ENCODE results near the gene SPSB4.

SPSB4 gene

GRCh38 chr3:141096981-141097380 lies 45.8 kb downstream of the SPSB4 start:
- WGBS, 2 experiments (ENCODE audit: insufficient coverage in 2 of 2), result 91 to 100% methylated on average over 2 to 3 of the region's 3 CpGs

GRCh38 chr3:141100112-141100511 lies 49.0 kb downstream of the SPSB4 start:
- WGBS, 2 experiments (ENCODE audit: insufficient coverage in 2 of 2), result 94 to 100% methylated on average over 3 of the region's 3 CpGs
- H3K4me1 ChIP-seq (ENCODE audit: control insufficient read depth, insufficient read depth, low read length, poor library complexity, severe bottlenecking), result peaks cover 2% of the 10 kb centered on the region
- H3K4me3 ChIP-seq (ENCODE audit: extremely low read depth, insufficient read depth, low read length, poor library complexity, severe bottlenecking), result no peak overlapping the region
- no peaks in the 10 kb centered on the region for H3K36me3 ChIP-seq (ENCODE audit: control insufficient read depth, insufficient read depth, low read length)
- H3K27ac ChIP-seq (ENCODE audit: low read depth, low read length, severe bottlenecking), result no peak overlapping the region
- H3K9me3 ChIP-seq (ENCODE audit: control insufficient read depth, low read length), result peaks cover 9% of the 10 kb centered on the region

More at GRCh38 chr3:141096981-141097380, 45.8 kb downstream of the SPSB4 start:
- Histone ChIP-seq H3K36me3 (ENCODE audit: control insufficient read depth, insufficient read depth, low read length) (no peaks in the 10 kb centered on the region), H3K4me1 (ENCODE audit: control insufficient read depth, insufficient read depth, low read length, poor library complexity, severe bottlenecking) (no peaks in the 10 kb centered on the region), H3K9me3 (ENCODE audit: control insufficient read depth, low read length) (peaks cover 9% of the 10 kb centered on the region), H3K4me3 (ENCODE audit: extremely low read depth, insufficient read depth, low read length, poor library complexity, severe bottlenecking) (no peak overlapping the region), H3K27ac (ENCODE audit: low read depth, low read length, severe bottlenecking) (no peak overlapping the region)

GRCh38 chr3:141100531-141101320 lies 49.6 kb downstream of the SPSB4 start:
- Histone ChIP-seq H3K4me1 (ENCODE audit: control insufficient read depth, insufficient read depth, low read length, poor library complexity, severe bottlenecking) (peaks cover 3% of the 10 kb centered on the region), H3K4me3 (ENCODE audit: extremely low read depth, insufficient read depth, low read length, poor library complexity, severe bottlenecking) (no peak overlapping the region), H3K36me3 (ENCODE audit: control insufficient read depth, insufficient read depth, low read length) (no peaks in the 10 kb centered on the region), H3K27ac (ENCODE audit: low read depth, low read length, severe bottlenecking) (no peak overlapping the region), H3K9me3 (ENCODE audit: control insufficient read depth, low read length) (peaks cover 9% of the 10 kb centered on the region)
- WGBS, 2 experiments (ENCODE audit: insufficient coverage in 2 of 2), result 93 to 98% methylated on average over 6 to 7 of the region's 8 CpGs

GRCh38 chr3:141102372-141102771 lies 51.2 kb downstream of the SPSB4 start:
- Histone ChIP-seq H3K4me3 (ENCODE audit: extremely low read depth, insufficient read depth, low read length, poor library complexity, severe bottlenecking) (no peak overlapping the region), H3K36me3 (ENCODE audit: control insufficient read depth, insufficient read depth, low read length) (no peaks in the 10 kb centered on the region)
- 86 to 100% methylated on average over 1 of the region's 1 CpG for WGBS, 2 experiments (ENCODE audit: insufficient coverage in 2 of 2)

GRCh38 chr3:141103067-141103466 lies 51.9 kb downstream of the SPSB4 start:
- Histone ChIP-seq H3K27ac (ENCODE audit: low read depth, low read length, severe bottlenecking) (peak overlapping the region; percentile 25), H3K36me3 (ENCODE audit: control insufficient read depth, insufficient read depth, low read length) (no peaks in the 10 kb centered on the region), H3K9me3 (ENCODE audit: control insufficient read depth, low read length) (peaks cover 7% of the 10 kb centered on the region), H3K4me3 (ENCODE audit: extremely low read depth, insufficient read depth, low read length, poor library complexity, severe bottlenecking) (no peak overlapping the region), H3K4me1 (ENCODE audit: control insufficient read depth, insufficient read depth, low read length, poor library complexity, severe bottlenecking) (peaks cover 3% of the 10 kb centered on the region)
- 86% methylated on average over 2 of the region's 2 CpGs; no CpG with 5 or more reads in 1 of the 2 experiments for WGBS, 2 experiments (ENCODE audit: insufficient coverage in 2 of 2)

More at GRCh38 chr3:141102372-141102771, 51.2 kb downstream of the SPSB4 start:
- Histone ChIP-seq H3K4me1 (ENCODE audit: control insufficient read depth, insufficient read depth, low read length, poor library complexity, severe bottlenecking) (peaks cover 3% of the 10 kb centered on the region), H3K27ac (ENCODE audit: low read depth, low read length, severe bottlenecking) (no peak overlapping the region), H3K9me3 (ENCODE audit: control insufficient read depth, low read length) (peaks cover 7% of the 10 kb centered on the region)

GRCh38 chr3:141103503-141103902 lies 52.4 kb downstream of the SPSB4 start:
- no peak overlapping the region for H3K4me3 ChIP-seq (ENCODE audit: extremely low read depth, insufficient read depth, low read length, poor library complexity, severe bottlenecking)
- H3K36me3 ChIP-seq (ENCODE audit: control insufficient read depth, insufficient read depth, low read length), result no peaks in the 10 kb centered on the region
- H3K27ac ChIP-seq (ENCODE audit: low read depth, low read length, severe bottlenecking), result peak overlapping the region; percentile 25
- peaks cover 5% of the 10 kb centered on the region for H3K9me3 ChIP-seq (ENCODE audit: control insufficient read depth, low read length)
- H3K4me1 ChIP-seq (ENCODE audit: control insufficient read depth, insufficient read depth, low read length, poor library complexity, severe bottlenecking), result peaks cover 3% of the 10 kb centered on the region
- 89 to 96% methylated on average over 3 to 4 of the region's 4 CpGs for WGBS, 2 experiments (ENCODE audit: insufficient coverage in 2 of 2)

GRCh38 chr3:141104151-141104821 lies 53.1 kb downstream of the SPSB4 start:
- Histone ChIP-seq H3K4me3 (ENCODE audit: extremely low read depth, insufficient read depth, low read length, poor library complexity, severe bottlenecking) (no peak overlapping the region), H3K9me3 (ENCODE audit: control insufficient read depth, low read length) (no peaks in the 10 kb centered on the region), H3K36me3 (ENCODE audit: control insufficient read depth, insufficient read depth, low read length) (peaks cover 3% of the 10 kb centered on the region), H3K27ac (ENCODE audit: low read depth, low read length, severe bottlenecking) (peak overlapping the region; percentile 19), H3K4me1 (ENCODE audit: control insufficient read depth, insufficient read depth, low read length, poor library complexity, severe bottlenecking) (peaks cover 3% of the 10 kb centered on the region)
- 70 to 76% methylated on average over 8 to 9 of the region's 12 CpGs for WGBS, 2 experiments (ENCODE audit: insufficient coverage in 2 of 2)

GRCh38 chr3:141105828-141106628 lies 54.9 kb downstream of the SPSB4 start:
- Histone ChIP-seq H3K4me1 (ENCODE audit: control insufficient read depth, insufficient read depth, low read length, poor library complexity, severe bottlenecking) (peaks cover 3% of the 10 kb centered on the region), H3K27ac (ENCODE audit: low read depth, low read length, severe bottlenecking) (no peak overlapping the region), H3K36me3 (ENCODE audit: control insufficient read depth, insufficient read depth, low read length) (peaks cover 13% of the 10 kb centered on the region), H3K4me3 (ENCODE audit: extremely low read depth, insufficient read depth, low read length, poor library complexity, severe bottlenecking) (no peak overlapping the region), H3K9me3 (ENCODE audit: control insufficient read depth, low read length) (peaks cover 11% of the 10 kb centered on the region)
- WGBS, 2 experiments (ENCODE audit: insufficient coverage in 2 of 2), result 27 to 35% methylated on average over 2 to 5 of the region's 7 CpGs

- WGBS, 2 experiments (ENCODE audit: insufficient coverage in 2 of 2), result no CpG with 5 or more reads among the region's 2 CpGs
- Histone ChIP-seq H3K4me3 (ENCODE audit: extremely low read depth, insufficient read depth, low read length, poor library complexity, severe bottlenecking) (no peak overlapping the region), H3K4me1 (ENCODE audit: control insufficient read depth, insufficient read depth, low read length, poor library complexity, severe bottlenecking) (peaks cover 3% of the 10 kb centered on the region), H3K27ac (ENCODE audit: low read depth, low read length, severe bottlenecking) (no peak overlapping the region), H3K36me3 (ENCODE audit: control insufficient read depth, insufficient read depth, low read length) (peaks cover 13% of the 10 kb centered on the region), H3K9me3 (ENCODE audit: control insufficient read depth, low read length) (peaks cover 11% of the 10 kb centered on the region)
Measured at GRCh38 chr3:141106842-141107241, 55.7 kb downstream of the SPSB4 start.

- Histone ChIP-seq H3K36me3 (ENCODE audit: control insufficient read depth, insufficient read depth, low read length) (peaks cover 13% of the 10 kb centered on the region), H3K27ac (ENCODE audit: low read depth, low read length, severe bottlenecking) (no peak overlapping the region), H3K4me1 (ENCODE audit: control insufficient read depth, insufficient read depth, low read length, poor library complexity, severe bottlenecking) (peaks cover 3% of the 10 kb centered on the region), H3K9me3 (ENCODE audit: control insufficient read depth, low read length) (peaks cover 11% of the 10 kb centered on the region), H3K4me3 (ENCODE audit: extremely low read depth, insufficient read depth, low read length, poor library complexity, severe bottlenecking) (no peak overlapping the region)
- WGBS, 2 experiments (ENCODE audit: insufficient coverage in 2 of 2), result 78 to 93% methylated on average over 3 to 4 of the region's 6 CpGs
Measured at GRCh38 chr3:141108039-141108438, 56.9 kb downstream of the SPSB4 start.
